ENCODE measurements around the gene EFL1. TPM values are rescaled to one million over a fixed set of nuclear protein-coding genes. Genes with fewer than 3 reads are reported as not detected.

The EFL1 gene
- total and polyA plus RNA-seq, 2 donors (not counting 3 experiments of a cell fraction or from before 2014, with no cell fraction given): 6.6 to 21.9 TPM

DNA sequence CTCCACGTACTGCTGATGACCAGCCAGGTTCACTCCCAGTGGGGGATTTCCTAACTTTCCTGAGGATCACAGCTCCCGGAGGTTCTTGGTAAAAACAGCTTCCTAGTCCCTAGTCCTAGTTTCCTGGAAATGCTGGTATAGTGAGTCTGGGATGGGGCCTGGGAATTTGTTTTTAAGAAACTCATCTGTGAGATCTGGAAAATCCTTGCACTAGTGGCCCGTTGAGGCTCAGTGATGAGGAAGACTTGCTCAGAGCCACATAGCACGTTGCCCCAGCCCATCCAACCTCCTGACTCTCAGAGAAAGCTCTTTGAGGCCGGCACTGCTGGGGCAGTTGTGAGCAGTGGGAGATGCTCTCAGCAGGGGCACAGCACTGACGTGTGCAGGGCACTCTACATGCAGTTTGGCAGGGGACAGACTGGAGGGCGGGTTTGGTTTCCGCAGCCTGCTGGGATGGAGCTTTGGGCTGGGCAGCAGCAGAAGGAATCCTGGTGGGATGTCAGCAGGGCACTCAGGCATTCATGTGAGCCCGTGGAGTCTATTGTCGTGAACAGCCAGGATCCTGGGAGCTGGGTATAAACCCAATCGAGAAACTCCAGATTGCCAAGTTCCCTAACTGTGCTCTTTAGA lies 31.6 kb upstream of the EFL1 start:
- H3K4me1 ChIP-seq (ENCODE audit: control insufficient read depth, extremely low read depth, insufficient read depth, low read length): no peaks in the 10 kb centered on the region
- TF ChIP-seq, protein P1, sequence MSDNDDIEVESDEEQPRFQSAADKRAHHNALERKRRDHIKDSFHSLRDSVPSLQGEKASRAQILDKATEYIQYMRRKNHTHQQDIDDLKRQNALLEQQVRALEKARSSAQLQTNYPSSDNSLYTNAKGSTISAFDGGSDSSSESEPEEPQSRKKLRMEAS (IDR thresholded peaks at IDR 0.05; ENCODE audit: insufficient read depth, insufficient read length): no peak
- TF ChIP-seq POLR2AphosphoS5 (IDR thresholded peaks at IDR 0.05; ENCODE audit: insufficient read depth, low read depth, low read length): no peak
- no peak for TF ChIP-seq MYC (IDR thresholded peaks at IDR 0.05; ENCODE audit: low read depth, low read length)
- no peak for TF ChIP-seq FOS (IDR thresholded peaks at IDR 0.05; ENCODE audit: borderline replicate concordance, insufficient read depth, low read length)
- TF ChIP-seq POLR2A (IDR thresholded peaks at IDR 0.05; ENCODE audit: low read depth, low read length): no peak
- no peak for TF ChIP-seq JUN (IDR thresholded peaks at IDR 0.05; ENCODE audit: borderline replicate concordance, insufficient read depth, insufficient read length, low read depth)
- TF ChIP-seq, protein P2, sequence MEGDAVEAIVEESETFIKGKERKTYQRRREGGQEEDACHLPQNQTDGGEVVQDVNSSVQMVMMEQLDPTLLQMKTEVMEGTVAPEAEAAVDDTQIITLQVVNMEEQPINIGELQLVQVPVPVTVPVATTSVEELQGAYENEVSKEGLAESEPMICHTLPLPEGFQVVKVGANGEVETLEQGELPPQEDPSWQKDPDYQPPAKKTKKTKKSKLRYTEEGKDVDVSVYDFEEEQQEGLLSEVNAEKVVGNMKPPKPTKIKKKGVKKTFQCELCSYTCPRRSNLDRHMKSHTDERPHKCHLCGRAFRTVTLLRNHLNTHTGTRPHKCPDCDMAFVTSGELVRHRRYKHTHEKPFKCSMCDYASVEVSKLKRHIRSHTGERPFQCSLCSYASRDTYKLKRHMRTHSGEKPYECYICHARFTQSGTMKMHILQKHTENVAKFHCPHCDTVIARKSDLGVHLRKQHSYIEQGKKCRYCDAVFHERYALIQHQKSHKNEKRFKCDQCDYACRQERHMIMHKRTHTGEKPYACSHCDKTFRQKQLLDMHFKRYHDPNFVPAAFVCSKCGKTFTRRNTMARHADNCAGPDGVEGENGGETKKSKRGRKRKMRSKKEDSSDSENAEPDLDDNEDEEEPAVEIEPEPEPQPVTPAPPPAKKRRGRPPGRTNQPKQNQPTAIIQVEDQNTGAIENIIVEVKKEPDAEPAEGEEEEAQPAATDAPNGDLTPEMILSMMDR (IDR thresholded peaks at IDR 0.05; ENCODE audit: extremely low read depth in 1 of 2, insufficient read depth in 1 of 2, low read depth in 1 of 2, low read length in 2 of 2): no peak
- no peak for TF ChIP-seq EZH2 (IDR thresholded peaks at IDR 0.05; ENCODE audit: borderline replicate concordance, low read depth, low read length, severe bottlenecking)
- no peak for TF ChIP-seq GATA2 (IDR thresholded peaks at IDR 0.05; ENCODE audit: insufficient read depth, insufficient read length, low read depth, low read length)
- dilution Hi-C loops (cut with MboI; ENCODE audit: extremely low pct_ligation_motif_present, low sequenced_read_pairs): no loop called here
- no peak overlapping the region for H3K27ac ChIP-seq (ENCODE audit: insufficient read depth, low read depth, low read length)
- intact Hi-C loops (cut with micrococcal nuclease): no loop called here
- no peaks in the 10 kb centered on the region for H3K36me3 ChIP-seq (ENCODE audit: control insufficient read depth in 2 of 2, extremely low read depth in 1 of 2, insufficient read depth in 2 of 2, low read length in 2 of 2)
- no peak overlapping the region for H2AFZ ChIP-seq (ENCODE audit: low read depth, low read length)
- FAIRE-seq: no peak
- H3K9me3 ChIP-seq (replicated peaks; ENCODE audit: control insufficient read depth, insufficient read depth, low read length): no peaks in the 10 kb centered on the region
- H3K79me2 ChIP-seq (ENCODE audit: control insufficient read depth, insufficient read depth, low read length): no peaks in the 10 kb centered on the region
- H4K20me1 ChIP-seq (replicated peaks; ENCODE audit: control insufficient read depth, extremely low read depth, insufficient read depth, low read length): no peaks in the 10 kb centered on the region
- POLR2A ChIA-PET: no interaction called here
- DNase-seq (ENCODE audit: low read depth, low spot score): no peak
- no TSS peak for BruUV-seq (replicated peaks)
- H3K9ac ChIP-seq (replicated peaks; ENCODE audit: extremely low read depth, insufficient read depth, low read length): no peak overlapping the region
- peaks cover 3 to 16% of the 10 kb centered on the region in 2 experiments for H3K27me3 ChIP-seq (ENCODE audit: control insufficient read depth in 2 of 2, insufficient read depth in 2 of 2, low read length in 2 of 2)
- H3K4me3 ChIP-seq (replicated peaks in 1 of 3; ENCODE audit: insufficient read depth in 1 of 3, low read depth in 1 of 3, low read length in 3 of 3): no peak overlapping the region
- H3K4me2 ChIP-seq (ENCODE audit: insufficient read depth, low read length): no peak overlapping the region
- no peaks in the 10 kb centered on the region for H3K9me1 ChIP-seq (replicated peaks; ENCODE audit: control insufficient read depth, extremely low read depth, insufficient read depth, low read length)
- CTCF ChIA-PET: no interaction called here

Data from endothelial cell of umbilical vein (primary cell).